Measurements from ENCODE around the gene PRKCA. TPM values are rescaled to one million over a fixed set of nuclear protein-coding genes. Genes with fewer than 3 reads are reported as not detected.

Gene PRKCA
- total and polyA plus RNA-seq, 2 of the 13 experiments (the other 11 are each of a cell fraction or from before 2014, with no cell fraction given) = 18.5 to 21.5 TPM

GRCh38 chr17:66386498-66387351, 84.3 kb downstream of the PRKCA start (continued):
- TF ChIP-seq TIGD3 (CRISPR knock-in tag; IDR thresholded peaks at IDR 0.05; ENCODE audit: borderline replicate concordance) (no peak), HOXD1 (CRISPR knock-in tag; IDR thresholded peaks at IDR 0.05) (no peak), ATF4 (CRISPR knock-in tag; IDR thresholded peaks at IDR 0.05) (no peak), NCOA2 (CRISPR knock-in tag; IDR thresholded peaks at IDR 0.05) (no peak), REST (IDR thresholded peaks at IDR 0.05; ENCODE audit: borderline replicate concordance in 1 of 2, low read depth in 1 of 2, low read length in 2 of 2) (no peak), KLF15 (CRISPR knock-in tag; IDR thresholded peaks at IDR 0.05; ENCODE audit: borderline replicate concordance) (no peak), SATB2 (CRISPR knock-in tag; IDR thresholded peaks at IDR 0.05) (no peak), ZNF577 (CRISPR knock-in tag; IDR thresholded peaks at IDR 0.05; ENCODE audit: borderline replicate concordance, low read depth) (no peak), NRL (CRISPR knock-in tag; IDR thresholded peaks at IDR 0.05; ENCODE audit: borderline replicate concordance) (no peak), ZBTB20 (CRISPR knock-in tag; IDR thresholded peaks at IDR 0.05; ENCODE audit: borderline replicate concordance, low read depth) (no peak), ZBTB33 (CRISPR knock-in tag; IDR thresholded peaks at IDR 0.05) (no peak), ATAD3A (CRISPR knock-in tag; IDR thresholded peaks at IDR 0.05) (no peak), SALL2 (CRISPR knock-in tag; IDR thresholded peaks at IDR 0.05) (no peak), PREB (CRISPR knock-in tag; IDR thresholded peaks at IDR 0.05) (no peak), TFDP1 (CRISPR knock-in tag; IDR thresholded peaks at IDR 0.05; ENCODE audit: borderline replicate concordance) (0 out of 2 replicates have a peak, but pooled peaks have one; percentile 20)

All from HepG2 (cell line).